GM12891 (cell line): ENCODE measurements around the gene LIMS1.

Source experiments
- POLR2A ChIP-seq: IDR thresholded peaks from 2 replicates; pipeline ENCODE4 v1.6.1; 2011; ENCODE audit warnings: low read depth, low read length, control low read depth
- TAF1 ChIP-seq: IDR thresholded peaks from 2 replicates; pipeline ENCODE4 v1.6.1; 2011; ENCODE audit warnings: low read depth, low read length, control low read depth

GRCh38 chr2:108580050-108580449 is 45.8 kb downstream of the LIMS1 start:
- TF ChIP-seq POLR2A (no peak), TAF1 (no peak)
